ENCODE data around the gene RLN3.

Gene RLN3, protein sequence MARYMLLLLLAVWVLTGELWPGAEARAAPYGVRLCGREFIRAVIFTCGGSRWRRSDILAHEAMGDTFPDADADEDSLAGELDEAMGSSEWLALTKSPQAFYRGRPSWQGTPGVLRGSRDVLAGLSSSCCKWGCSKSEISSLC

DNA sequence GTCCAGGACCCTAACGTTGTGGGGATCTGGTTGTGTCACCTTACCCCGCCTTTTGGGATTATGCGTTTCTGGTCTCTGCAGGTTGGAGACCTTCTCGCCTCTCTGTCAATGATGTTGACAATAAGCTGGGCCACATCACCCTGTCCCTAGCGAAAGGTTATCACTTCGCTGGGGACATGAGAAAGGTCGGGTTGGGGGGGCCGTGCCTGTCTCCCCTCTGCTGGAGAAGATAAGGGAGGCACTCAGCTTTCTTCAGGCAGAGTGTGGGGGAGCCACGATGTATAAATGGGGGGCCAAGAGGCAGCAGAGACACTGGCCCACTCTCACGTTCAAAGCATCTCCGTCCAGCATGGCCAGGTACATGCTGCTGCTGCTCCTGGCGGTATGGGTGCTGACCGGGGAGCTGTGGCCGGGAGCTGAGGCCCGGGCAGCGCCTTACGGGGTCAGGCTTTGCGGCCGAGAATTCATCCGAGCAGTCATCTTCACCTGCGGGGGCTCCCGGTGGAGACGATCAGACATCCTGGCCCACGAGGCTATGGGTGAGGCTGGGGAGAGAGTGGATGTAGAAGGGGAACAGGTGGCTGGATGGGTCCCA lies at the start of gene RLN3:
Gene RLN3 (plus strand): TSS at position 293 of the 595 bp plus-strand sequence. CDS start 57 bp downstream, at position 350.
- DNase-seq, result no peak

DNA sequence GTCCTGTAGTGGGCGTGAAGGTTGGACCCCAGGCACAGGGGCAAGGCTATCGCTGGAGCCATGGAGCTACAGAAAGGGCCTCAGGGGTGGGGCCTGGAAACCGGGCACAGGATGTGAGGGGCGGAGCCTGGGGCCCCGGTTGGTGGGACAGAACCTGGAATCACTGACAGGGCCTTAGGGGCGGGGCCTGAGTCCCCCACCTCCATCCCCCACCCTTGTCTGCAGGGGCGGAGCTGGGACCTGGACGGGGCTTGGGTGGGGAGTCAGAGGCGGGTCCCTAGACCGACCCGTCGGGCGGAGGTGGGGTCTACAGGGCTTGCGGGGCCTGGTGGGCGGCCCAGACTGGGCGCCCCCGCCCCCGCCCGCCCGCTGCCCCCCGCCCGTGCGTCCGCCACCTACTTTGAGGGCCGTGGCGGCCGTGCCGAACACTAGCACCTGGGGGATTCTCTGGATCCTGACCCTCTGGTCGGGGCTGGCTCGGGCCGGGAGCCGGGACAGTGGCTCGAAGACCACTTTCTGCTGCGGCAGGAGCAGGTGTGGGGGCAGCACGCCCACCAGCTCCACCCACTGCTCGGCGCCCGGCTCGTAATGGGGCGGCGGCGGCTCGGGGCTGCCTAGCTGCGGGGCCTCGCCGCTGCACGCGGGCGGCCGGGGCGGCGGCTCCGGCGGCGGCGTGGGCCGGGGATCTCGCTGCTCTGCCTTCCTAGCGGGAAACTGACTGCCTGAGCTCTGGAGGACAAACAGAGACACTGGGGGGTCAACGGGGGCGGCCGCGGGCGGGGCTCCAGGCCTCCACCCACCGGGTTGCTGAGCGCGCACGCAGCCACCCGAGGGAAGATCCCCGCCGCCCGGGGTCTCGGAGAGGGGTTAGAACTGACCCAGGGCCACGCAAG lies 49.4 kb upstream of the RLN3 start:
- DNase-seq, result peak; percentile 46

DNA sequence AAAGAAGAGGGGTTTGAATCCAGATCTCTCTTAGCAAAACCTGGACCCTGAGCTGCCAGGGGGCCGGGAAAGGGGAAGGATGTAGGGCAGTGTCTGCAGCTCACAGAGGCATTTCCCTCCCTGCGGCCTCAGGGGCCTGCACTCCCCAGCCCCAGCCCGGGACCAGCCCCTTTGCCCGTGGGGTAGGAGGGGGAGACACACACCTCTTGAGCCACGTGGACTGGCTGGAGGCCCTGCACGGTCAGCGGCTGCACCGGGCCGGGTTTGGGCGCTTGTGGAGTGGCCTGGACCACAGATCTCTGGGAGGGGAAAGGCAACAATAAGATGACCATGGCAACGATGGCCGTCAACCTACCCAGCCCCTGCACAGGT lies 48.7 kb upstream of the RLN3 start:
- DNase-seq, result no peak

DNA sequence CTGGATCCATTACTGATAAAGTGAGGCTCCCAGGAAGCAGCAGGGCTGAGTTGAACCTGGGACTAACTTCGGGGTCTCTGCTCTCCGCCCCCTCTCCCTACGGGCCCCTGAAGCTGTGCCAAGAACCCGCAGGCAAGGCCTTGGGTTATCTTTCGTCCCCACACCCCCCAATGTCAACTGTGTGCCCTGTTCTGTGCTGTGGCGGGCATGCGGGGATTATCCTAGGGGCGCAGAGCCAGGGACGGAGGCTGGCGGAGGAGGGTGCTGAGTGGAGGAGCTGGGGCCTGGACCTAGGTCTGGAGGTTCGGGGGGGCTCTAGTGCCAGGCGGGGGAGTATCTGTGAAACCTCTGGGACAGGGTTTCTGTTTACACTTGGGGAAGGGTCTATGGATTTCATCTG lies 48.3 kb upstream of the RLN3 start:
- no peak for DNase-seq

DNA sequence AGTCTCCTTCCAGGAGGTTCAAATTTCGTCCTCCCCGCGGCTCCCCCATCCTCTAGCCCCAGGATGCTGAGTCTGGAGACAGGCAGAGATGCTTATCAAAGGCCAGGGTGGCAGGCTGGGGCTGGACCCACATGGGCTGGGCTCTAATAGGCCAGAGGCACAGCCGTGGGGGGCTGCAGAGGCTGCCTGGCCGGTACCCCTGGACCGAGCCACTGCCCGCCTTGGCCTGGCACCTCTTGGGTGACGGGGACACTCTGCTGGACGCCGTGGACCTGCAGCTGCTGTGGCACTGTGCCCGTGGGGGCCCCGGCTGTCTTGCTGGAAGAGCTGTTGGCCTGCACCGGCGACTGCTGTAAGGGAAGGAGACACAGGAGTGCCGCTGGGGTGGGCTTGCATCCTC lies 47.6 kb upstream of the RLN3 start:
- no peak for DNase-seq

DNA sequence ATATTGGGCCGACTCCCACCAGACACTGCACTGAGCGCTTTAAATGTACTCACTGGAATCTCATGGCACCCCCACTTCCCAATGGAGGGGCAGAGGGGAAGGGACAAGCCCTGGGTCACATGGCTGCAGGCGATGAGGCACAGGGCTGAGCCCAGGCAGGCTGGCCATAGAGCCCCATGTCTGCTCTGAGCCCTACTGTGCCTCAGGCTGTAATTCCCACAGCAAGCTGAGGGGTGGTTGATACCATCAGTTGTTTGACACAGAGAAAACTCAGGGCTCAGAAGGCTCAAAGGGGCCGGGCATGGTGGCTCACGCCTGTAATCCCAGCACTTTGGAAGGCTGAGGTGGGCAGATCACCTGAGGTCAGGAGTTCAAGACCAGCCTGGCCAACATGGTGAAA lies 46.9 kb upstream of the RLN3 start:
- DNase-seq, result no peak

DNA sequence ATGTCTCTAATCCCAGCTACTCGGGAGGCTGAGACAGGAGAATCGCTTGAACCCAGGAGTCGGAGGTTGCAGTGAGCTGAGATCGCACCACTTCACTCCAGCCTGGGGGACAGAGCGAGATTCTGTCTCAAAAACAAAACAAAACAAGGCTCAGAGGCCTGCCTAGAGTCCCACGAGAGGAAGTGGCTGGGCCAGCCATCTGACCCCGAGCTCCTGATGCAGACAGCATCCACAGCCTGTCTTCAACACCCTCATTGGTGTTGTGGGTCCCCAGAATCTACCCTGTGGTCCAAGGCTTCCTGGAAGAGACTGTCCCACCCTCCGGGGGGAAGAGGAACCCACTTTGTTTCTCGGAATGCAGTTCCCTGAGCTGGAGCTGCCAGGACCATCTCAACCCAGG lies 46.5 kb upstream of the RLN3 start:
- no peak for DNase-seq

DNA sequence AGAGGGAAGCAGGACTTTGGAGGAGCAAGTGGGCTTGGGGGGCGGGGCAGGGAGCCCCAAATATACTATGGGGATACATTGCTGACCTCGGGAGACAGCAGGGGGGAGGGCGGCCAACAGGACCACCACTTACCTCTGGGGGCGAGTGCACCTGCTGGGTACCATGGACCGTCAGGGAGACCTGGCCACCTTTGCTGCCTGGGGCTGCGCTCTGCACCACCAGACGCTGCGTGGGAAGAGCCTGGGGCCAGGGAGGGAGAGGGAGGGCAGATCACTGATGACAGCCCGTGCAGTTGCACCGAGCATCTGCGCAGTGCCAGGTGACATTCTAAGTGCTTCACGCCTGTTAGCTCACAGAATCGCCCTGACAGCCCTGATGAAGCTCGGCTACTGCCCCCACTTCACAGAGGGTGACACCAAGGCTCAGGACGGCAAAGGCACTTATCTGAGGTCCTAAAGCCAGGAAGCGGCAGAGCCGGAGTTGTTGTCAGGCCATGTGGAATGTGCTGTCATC lies 45.9 kb upstream of the RLN3 start:
- no peak for DNase-seq

DNA sequence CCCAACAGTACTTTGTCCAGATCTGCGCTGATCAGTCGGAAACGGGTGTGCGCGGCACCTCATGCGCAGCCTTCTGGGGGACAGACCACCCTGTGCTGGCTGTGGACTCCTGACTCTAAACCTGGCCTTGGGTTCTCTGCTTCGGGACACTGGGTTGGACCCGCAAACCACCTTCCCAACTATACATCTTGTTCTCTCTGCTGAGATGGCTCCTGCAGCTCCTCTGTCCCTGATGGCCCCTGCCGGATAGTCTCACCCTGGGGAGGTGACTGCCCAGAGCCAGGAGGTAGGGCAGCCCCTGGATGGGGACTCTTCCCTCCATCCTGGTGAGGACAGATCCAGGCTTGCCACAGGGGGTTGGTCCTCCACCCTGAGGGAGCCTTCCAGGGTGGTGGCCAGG lies 45.2 kb upstream of the RLN3 start:
- DNase-seq, result no peak

DNA sequence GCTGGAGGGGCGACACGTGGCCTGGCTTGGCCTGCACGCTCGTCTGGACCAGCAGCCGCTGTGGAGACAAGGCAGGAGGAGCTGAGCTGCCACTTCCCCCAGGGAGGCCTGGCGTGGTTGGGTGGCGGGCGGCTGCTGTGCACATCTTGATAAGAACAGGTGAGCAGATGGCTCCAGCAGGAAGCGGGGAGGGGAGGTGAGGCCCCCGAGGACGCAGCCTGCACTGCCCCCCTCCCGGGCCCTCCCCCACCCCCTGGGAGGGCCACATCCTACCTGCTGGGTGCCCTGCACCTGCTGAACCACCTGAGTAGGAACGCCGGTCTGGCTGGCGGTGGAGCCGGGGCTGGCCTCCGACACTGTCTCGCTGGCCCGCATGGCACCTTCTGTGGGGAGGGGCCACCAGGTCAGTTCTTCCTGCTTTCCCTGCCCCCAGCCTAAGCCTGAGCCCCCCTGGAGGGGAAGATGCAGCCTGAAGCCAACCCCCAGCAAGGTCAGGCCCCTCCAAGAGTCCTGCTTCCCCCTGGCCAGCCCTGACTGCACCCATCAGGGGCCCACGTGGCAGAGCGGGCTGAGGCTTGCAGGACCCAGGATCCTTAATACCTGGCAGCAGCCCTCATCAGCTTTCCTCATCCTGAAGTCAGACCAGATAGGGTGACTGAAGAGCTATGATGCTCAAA lies 44.6 kb upstream of the RLN3 start:
- DNase-seq, result peak; percentile 52

DNA sequence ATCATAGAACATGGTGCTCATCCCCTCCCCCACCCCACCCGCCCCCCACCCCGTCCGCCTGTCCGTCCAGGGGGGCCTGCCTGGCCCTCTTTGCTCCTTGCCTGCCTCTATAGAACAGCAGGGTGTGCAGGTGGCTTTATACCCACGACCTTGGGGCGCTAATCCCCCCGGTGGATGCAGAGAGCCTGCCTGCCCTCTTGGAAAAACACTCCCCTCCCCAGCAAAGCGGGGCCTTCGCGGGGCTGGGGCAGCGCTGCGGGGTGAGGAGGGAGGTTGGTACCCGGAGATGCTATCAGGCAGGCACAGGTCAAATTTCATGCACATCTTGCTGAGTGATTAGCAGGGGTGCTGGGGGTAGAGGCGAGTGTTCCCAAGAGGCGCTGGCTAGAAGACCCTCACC lies 43.8 kb upstream of the RLN3 start:
- no peak for DNase-seq

DNA sequence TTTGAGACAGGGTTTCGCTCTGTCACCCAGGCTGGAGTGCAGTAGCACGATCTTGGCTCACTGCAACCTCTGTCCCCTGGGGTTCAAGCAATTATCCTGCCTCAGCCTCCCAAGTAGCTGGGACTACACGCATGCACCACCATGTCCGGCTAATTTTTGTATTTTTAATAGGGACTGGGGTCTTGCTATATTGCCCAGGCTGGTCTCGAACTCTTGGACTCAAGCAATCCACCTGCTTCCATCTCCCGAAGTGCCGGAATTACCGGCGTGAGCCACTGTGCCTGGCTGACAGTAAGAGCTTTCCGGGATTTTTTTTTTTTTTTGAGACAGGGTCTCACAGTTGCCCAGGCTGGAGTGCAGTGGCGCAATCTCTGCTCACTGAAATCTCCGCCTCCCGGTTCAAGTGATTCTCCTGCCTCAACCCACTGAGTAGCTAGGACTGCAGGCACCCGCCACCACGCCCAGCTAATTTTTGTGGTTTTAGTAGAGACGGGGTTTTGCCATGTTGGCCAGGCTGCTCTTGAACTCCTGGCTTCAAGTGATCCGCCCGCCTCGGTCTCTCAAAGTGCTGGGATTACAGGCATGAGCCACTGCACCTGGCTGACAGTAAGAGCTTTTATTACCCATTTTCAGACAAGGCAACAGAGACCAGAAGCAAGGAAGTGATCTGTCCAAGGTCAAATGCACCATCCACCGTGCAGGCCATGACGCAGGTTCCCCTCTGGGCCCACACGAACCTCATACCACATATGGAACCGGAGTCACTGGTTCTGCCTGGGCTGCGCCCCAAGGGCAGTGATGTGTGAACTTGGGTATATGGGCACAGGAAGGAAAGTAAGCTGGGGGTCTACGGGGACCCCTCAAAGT lies 42.8 kb upstream of the RLN3 start:
- DNase-seq, result peak; percentile 46

DNA sequence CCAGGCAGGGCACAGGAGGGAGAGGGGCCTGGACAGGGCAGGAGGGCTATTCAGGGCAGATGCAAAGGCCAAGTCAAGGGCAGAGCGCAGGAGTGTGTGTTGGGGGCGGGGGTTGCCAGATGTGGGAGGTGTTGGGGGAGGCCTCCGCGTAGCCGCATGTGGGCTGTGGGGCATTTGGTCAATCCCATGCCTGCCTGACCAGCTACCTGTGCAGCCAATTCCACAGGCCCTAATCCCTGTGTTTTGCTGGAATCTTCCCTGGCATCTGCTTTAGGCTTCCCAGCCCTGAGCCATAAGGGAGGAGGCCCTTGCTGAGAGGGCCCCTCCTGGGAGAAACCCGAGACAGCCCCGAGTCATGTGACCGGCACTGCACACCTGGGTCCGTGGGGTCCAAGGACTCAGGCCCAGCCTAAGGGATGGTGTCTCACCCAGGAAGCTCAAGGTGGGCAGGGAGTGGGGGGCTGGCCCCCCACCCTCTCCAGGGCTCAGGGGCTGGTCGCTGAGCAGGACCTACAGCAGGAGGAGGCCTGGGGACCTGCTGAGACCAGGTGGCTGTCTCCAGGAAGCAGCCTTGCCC lies 42.1 kb upstream of the RLN3 start:
- no peak for DNase-seq

DNA sequence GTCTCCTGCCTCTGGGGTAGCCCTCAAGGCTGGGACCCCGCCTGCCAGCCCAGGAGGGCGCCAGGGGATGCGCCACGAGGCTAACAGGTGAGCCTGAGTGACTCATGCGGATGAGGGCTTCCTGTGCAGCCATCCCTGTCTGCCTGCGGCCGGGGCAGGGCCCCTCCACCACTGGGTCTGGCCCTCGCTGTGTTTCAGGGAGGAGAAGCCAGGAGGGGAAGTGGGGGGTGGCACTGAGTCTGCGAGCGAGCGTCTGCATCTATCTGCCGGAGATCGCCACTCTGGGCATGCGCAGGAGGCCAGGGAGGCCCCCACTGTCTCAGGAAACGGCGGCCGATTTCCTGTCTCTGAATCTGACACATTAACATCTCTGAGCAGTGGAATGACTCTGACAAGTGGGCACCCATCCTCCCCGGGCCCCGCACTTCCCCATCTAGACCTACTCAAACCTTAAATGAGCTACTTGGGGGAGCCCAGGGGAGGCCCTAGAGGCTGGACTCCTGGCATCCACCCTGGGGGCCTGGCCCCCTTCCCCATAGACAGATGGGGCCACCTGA lies 41.5 kb upstream of the RLN3 start:
- DNase-seq, result peak; percentile 98

DNA sequence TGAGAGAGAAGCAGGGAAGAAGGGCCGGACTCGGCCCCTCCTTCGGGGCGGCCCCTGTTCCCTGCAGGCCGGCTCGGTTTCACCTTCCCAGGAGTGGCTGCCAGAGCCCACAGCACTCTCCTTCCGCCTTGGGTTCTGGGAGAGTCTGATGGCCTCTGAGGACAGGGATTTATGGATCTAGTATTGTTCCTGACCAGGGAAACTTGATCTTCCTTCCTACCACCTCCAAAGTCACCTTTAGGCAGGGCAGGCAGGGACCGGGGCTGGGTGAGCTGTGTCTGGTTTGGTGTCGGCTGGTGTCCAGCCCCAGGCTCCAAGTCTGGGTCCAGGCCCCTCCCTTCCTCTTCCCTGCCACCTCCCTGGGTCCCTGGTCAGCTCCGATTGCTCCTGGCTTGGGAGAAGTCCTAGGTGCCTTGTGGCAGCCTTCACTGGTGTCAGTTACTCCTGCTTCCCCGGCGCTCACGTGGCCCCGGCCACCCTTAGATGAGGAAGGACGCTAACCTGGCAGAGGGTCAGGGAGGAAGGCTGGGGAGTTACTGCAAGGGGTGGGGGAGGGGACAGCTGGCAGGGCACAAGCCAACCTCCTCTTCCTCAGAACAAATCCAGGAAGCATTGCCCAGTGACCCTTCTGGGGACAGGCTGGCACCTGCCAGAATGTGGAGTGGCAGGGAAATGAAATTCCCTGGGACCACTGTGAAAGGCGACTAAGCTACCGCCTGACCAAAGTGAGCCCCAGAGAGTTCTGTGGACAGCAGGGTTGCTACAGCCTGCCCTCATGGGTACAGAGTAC lies 40.7 kb upstream of the RLN3 start:
- DNase-seq, result no peak

DNA sequence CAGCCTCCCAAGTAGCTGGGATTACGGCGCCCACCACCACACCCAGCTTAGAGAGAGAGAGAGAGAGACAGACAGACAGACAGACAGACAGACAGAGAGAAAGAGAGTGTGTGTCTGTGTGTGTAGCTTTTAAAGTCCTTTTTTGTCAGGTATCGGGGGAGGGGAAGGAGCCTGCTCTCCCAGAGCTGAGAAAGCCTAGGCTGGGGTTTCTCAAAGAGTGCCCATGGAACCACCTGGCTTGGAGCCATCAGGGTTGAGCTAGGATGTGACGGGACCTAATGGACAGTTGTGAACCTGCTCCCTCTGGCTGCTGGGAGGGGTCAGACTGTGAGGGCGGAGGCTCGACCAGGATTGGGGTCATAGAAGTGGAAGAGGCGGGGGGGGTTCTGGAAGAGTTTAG lies 38.5 kb upstream of the RLN3 start:
- DNase-seq, result no peak

DNA sequence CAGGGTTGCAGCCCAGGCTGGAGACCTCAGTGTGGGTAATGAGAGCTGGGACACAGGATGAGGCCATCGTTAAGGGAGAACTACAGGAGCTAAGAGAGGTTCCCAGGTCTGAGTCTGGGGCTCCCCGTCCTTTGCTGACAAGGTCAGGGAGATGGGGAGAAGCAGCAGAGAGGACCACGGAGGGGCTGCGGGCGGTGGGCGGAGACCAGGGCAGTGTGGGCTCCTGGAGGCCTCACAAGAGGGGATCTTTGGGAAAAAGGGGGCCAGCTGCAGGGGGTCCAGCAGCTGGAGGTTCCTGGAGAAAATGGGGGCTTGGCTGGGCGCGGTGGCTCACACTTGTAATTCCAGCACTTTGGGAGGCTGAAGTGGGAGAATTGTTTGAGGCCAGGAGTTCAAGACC lies 37.9 kb upstream of the RLN3 start:
- DNase-seq, result no peak

DNA sequence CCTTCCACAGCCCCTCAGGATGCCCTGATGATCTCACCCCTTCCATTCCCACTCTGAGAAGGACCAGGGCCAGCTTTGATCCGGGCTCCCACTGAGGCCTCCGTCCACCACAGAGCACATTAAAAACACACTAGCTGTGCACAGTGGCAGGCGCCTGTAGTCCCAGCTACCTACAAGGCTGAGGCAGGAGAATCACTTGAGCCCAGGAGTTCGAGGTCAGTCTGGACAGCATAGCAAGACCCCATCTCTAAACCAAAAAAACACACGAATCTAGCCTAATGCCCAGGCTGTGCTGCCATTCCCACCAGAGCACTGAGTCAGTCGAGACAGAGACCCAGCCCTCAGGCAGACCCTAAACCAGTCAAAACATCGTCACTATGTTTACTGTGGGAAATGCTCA lies 35.9 kb upstream of the RLN3 start:
- DNase-seq, result no peak

DNA sequence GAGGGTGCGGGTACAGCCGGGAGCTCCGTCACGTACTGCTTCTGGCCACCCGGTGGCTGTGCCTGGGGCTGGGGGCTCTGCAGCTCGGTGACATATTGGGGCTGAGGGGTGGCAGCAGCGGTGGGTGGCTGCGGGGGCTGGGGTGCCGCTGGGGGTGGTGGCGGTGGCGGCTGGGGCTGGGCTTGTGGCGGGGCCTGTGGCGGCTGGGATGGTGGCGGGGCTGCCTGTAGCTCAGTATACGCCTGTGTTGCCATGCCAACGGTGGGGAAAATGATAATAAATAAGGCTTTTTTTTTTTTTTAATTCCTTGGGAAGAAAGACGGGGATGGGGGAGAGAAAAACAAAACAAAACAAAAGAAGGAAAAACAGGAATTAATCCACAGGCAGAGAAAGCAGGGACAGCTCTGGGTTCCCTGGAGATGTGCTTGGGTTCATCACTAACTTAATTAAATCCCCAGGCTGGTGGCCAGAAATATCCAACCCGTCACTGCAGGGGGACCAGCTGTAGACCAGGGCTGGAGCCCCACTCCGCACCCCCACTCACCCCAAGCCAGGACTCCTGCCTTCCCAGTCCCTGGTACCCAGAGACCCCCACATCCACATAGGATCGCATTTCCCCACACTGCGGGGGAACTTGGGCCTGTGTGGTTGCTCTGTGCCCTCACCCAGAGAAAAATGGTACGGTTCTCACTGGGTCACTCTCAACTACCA lies 34.2 kb upstream of the RLN3 start:
- no peak for DNase-seq

DNA sequence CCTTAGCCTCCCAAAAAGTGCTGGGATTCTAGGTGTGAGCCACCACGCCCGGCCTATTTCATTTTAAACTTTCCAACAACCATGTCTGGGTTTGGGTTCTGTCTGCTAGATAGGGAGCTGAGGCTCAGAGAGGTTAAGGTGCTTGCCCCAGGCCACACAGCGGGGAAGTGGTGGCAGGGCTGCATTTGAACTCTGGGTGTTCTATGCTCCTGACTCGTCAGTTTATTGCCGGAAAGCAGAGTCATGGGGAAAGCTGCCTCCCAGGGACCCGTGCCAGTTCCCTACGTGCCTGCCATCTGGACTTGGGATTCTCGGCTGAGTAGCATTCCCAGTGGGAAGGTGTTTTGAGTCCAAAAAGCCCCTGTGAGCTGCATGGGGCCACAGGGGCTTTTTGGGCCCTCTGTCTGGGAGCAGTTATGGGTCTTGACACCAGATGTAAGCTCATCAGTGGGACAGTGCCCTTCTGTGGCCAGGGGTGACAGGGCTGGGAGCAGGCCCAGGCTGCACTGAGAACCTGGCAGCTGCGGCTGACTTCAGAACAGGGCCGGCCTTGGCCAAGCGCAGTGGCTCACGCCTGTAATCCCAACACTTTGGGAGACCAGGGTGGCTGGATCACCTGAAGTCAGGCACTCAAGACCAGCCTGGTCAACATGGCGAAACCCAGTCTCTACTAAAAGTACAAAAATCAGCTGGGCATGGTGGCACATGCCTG lies 32.8 kb upstream of the RLN3 start:
- DNase-seq, result no peak

Data from CD4-positive, alpha-beta T cell treated with Interleukin-21 for 1 hour (primary cell).